Prostate gland (tissue), 2 donors: ENCODE results near the gene MYO5A. TPM values are rescaled to one million over a fixed set of nuclear protein-coding genes. Genes with fewer than 3 reads are reported as not detected.

Experiments
- DNase-seq: peaks from one replicate; pipeline ENCODE4 v3.0.0-alpha.2; 2019; ENCODE audit warnings: low spot score
- H3K27ac ChIP-seq, 2 donors: fragments of 200-600 bp; sonication (generic); 2 replicates each; pipeline ENCODE4 v1.5.1; 2017 to 2019
- H3K27me3 ChIP-seq: fragments of 200-600 bp; sonication (generic); replicated peaks from 2 replicates; pipeline ENCODE4 v1.5.1; 2019; ENCODE audit not compliant: insufficient read depth
- H3K36me3 ChIP-seq, 2 donors: fragments of 200-600 bp; sonication (generic); 1 replicate in 1 of 2; 2 replicates in 1 of 2; pipeline versions ENCODE4 v1.5.1 to v1.8.1; 2017 to 2019
- H3K4me1 ChIP-seq: fragments of 200-600 bp; sonication (generic); replicated peaks from 2 replicates; pipeline ENCODE4 v1.5.1; 2019
- H3K4me3 ChIP-seq, 2 donors: fragments of 200-600 bp; sonication (generic); 2 replicates each; pipeline ENCODE4 v1.5.1; 2017 to 2019
- H3K9me3 ChIP-seq: fragments of 200-600 bp; sonication (generic); 2 replicates; pipeline ENCODE4 v1.5.1; 2017
- POLR2A ChIP-seq: fragments of 450-650 bp; IDR thresholded peaks from one replicate; pipeline ENCODE4 v1.6.1; 2016; ENCODE audit warnings: antibody characterized with exemption, mild to moderate bottlenecking
- POLR2AphosphoS5 ChIP-seq: sonication (generic); formaldehyde crosslinking; IDR thresholded peaks from one replicate; pipeline ENCODE4 v1.6.1; 2017; ENCODE audit warnings: antibody characterized with exemption
- WGBS: methylation state at CpG from one replicate; pipeline ENCODE4 v1.1.5; 2018; 5-methylcytosine and 5-hydroxymethylcytosine counted together
- intact Hi-C: fragments of 100-400 bp; cut with DNase I; formaldehyde crosslinking; loops from one replicate; pipeline ENCODE4 v1.14.2; 2022
- total RNA-seq, 2 donors: library from RNA; depleted of rRNA; stranded (reverse); fragments of >200 nt; gene quantifications; one replicate each; pipeline ENCODE4 v1.1.0, GENCODE V29; 2016
- TF ChIP-seq, protein P1 (sequence below), 4 experiments: fragments of 200-600 bp in 2 of 4; fragments of 450-650 bp in 2 of 4; sonication (generic) in 2 of 4; IDR thresholded peaks; 1 replicate in 3 of 4; 2 replicates in 1 of 4; pipeline ENCODE4 v1.5.1; 2016 to 2019; ENCODE audit warnings: antibody characterized with exemption in 4 of 4, mild to moderate bottlenecking in 2 of 4, moderate library complexity in 2 of 4

The MYO5A gene
- total RNA-seq, 2 donors from 2014 or later, result 24.9 to 41.9 TPM

DNA sequence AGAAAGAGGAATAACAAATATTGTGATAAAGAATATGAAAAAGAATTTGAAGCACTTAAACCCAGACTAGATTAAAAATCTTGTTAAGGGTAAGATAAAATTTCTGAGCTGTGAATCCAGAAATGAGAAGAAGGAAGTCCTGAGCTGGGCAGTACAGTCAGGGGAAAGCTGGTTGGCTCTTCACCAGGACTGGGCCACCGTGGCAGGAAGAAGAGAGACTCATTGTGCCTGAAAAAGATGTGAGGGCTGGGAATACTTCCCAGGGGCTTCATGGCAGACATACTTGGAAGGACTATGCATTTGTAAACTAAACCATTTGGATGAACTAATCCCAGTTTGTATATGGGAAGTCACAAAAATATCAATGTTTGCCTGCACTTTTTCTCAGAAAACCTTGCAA is 204.6 kb downstream of the MYO5A start:
- Histone ChIP-seq H3K9me3 (no peaks in the 10 kb centered on the region), H3K4me3 (no peak overlapping the region), H3K27ac (no peak overlapping the region), H3K4me1 (no peaks in the 10 kb centered on the region), H3K36me3 (no peaks in the 10 kb centered on the region), H3K27me3 (no peaks in the 10 kb centered on the region)
- 29% methylated on average over 1 of the region's 1 CpG for WGBS
- TF ChIP-seq, protein P1, sequence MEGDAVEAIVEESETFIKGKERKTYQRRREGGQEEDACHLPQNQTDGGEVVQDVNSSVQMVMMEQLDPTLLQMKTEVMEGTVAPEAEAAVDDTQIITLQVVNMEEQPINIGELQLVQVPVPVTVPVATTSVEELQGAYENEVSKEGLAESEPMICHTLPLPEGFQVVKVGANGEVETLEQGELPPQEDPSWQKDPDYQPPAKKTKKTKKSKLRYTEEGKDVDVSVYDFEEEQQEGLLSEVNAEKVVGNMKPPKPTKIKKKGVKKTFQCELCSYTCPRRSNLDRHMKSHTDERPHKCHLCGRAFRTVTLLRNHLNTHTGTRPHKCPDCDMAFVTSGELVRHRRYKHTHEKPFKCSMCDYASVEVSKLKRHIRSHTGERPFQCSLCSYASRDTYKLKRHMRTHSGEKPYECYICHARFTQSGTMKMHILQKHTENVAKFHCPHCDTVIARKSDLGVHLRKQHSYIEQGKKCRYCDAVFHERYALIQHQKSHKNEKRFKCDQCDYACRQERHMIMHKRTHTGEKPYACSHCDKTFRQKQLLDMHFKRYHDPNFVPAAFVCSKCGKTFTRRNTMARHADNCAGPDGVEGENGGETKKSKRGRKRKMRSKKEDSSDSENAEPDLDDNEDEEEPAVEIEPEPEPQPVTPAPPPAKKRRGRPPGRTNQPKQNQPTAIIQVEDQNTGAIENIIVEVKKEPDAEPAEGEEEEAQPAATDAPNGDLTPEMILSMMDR (IDR thresholded peaks at IDR 0.05), result no peak
- TF ChIP-seq POLR2AphosphoS5 (no peak), POLR2A (no peak)
- intact Hi-C loops, result no loop called here
- DNase-seq, result no peak

DNA sequence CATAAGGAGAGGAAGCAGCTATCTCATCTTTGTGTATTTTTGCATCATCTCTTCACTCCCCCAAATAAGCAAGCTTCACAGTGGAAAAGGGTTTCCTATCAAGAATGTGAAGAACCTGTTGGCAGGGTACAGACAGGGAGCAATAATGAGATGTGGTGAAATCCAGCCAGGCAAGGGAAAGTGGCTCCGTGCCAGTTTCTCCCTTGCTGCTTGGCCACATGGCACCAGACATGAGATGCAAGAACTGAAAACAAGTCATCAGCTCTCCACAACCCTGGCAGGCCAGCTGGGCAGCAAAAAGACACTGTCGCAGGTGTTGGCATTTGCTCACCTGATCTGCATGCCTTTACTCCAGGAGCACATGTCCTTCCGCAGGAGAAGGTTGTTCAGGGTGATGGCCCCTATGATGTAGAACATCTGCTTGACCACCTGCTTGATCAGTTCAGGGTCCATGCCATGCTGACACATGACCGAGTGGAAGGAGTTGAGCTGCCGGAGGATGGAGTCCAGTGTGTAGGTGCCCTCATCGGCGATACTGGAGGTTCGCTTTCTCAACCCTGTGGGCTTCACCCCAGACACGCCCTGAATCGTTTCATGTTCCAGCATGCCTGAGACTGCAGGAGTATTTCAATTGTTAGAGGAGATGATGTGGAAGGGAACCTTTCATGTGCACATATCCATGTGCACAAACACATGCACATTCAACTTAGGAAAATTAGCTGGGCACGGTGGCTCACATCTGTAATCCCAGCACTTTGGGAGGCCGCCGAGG is 209.8 kb downstream of the MYO5A start:
- Histone ChIP-seq H3K36me3 (no peaks in the 10 kb centered on the region), H3K4me1 (no peaks in the 10 kb centered on the region), H3K9me3 (no peaks in the 10 kb centered on the region), H3K4me3 (no peak overlapping the region), H3K27ac (no peak overlapping the region), H3K27me3 (no peaks in the 10 kb centered on the region)
- DNase-seq, result no peak
- intact Hi-C loops, result no loop called here
- WGBS, result 95% methylated on average over 13 of the region's 13 CpGs
- TF ChIP-seq POLR2AphosphoS5 (no peak), POLR2A (no peak)
- TF ChIP-seq, protein P1 (IDR thresholded peaks at IDR 0.05), result no peak

DNA sequence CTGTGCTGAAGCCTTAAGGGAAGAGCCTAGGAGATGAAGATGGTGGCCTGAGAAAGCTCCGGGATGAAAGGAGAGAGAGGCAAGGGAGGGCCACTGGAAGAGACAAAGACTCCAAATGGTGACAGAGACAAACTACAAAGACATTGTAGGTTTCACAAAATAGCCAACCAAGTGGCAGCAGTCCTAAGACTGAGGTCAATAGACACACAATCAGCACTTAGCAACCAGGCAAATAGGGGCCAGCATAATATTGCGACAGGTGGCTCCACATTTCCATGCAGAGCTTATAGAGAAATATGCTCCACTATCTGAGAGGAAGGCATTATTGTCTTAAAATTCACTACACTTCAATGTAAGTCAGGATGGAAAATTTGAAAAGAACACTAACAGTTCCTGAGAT is 211.0 kb downstream of the MYO5A start:
- Histone ChIP-seq H3K9me3 (no peaks in the 10 kb centered on the region), H3K4me3 (no peak overlapping the region), H3K4me1 (no peaks in the 10 kb centered on the region), H3K27ac (no peak overlapping the region), H3K36me3 (no peaks in the 10 kb centered on the region), H3K27me3 (no peaks in the 10 kb centered on the region)
- 96% methylated on average over 2 of the region's 2 CpGs for WGBS
- intact Hi-C loops, result no loop called here
- no peak for DNase-seq
- TF ChIP-seq POLR2A (no peak), POLR2AphosphoS5 (no peak)
- TF ChIP-seq, protein P1 (IDR thresholded peaks at IDR 0.05), result no peak

DNA sequence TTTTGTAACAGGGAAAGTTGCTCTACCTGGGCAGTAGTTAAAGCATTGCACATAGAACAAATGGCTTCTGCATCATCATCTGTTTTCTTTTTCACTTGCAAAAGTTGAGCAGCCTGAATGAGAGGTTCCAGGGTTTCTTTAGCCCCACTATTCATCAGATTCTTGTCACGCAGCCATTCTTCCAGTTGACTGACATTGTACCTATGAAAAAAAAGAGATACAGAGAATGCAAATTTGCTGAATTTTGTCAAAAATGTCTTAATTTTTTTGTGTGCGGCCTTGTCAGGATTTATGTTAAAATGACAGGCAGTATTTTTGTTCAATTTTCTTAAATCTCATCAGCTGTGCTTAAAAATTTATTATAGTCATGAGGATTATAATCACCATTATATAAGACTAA is 211.7 kb downstream of the MYO5A start:
- Histone ChIP-seq H3K27me3 (no peaks in the 10 kb centered on the region), H3K36me3 (no peaks in the 10 kb centered on the region), H3K27ac (no peak overlapping the region), H3K4me3 (no peak overlapping the region), H3K4me1 (no peaks in the 10 kb centered on the region), H3K9me3 (no peaks in the 10 kb centered on the region)
- no peak for DNase-seq
- TF ChIP-seq, protein P1 (IDR thresholded peaks at IDR 0.05), result no peak
- TF ChIP-seq POLR2A, result no peak
- TF ChIP-seq POLR2AphosphoS5, result no peak
- intact Hi-C loops, result no loop called here
- 96% methylated on average over 2 of the region's 2 CpGs for WGBS

DNA sequence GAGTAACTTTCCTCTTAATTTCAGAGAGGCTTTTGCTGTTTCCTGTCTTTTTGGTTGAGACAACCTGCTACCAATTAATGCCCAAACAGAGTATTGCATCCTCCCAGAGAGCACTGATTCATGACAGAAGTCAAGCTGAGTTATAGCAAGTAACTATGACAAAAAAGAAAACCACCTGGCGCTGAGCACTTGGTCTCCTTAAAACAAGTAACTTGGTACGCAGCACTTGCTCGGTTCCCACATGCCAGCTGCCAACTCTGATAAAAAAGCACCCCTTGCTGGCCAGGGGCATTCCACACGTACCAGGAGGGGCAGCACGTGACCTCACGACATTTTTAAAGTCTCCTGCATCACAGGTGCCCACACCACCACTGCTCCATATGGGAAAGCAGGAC is 219.5 kb downstream of the MYO5A start:
- Histone ChIP-seq H3K9me3 (no peaks in the 10 kb centered on the region), H3K27ac (no peak overlapping the region), H3K4me3 (no peak overlapping the region), H3K27me3 (no peaks in the 10 kb centered on the region), H3K4me1 (no peaks in the 10 kb centered on the region), H3K36me3 (no peaks in the 10 kb centered on the region)
- TF ChIP-seq POLR2A, result no peak
- no peak for TF ChIP-seq POLR2AphosphoS5
- TF ChIP-seq, protein P1 (IDR thresholded peaks at IDR 0.05), result no peak
- WGBS, result 87% methylated on average over 6 of the region's 6 CpGs
- DNase-seq, result no peak
- intact Hi-C loops, result no loop called here
